ENCODE measurements around the gene NKAIN2. TPM values are rescaled to one million over a fixed set of nuclear protein-coding genes. Genes with fewer than 3 reads are reported as not detected.
"Not testable (repeated sequence)": the region's sequence is repeated elsewhere in the genome, so short reads cannot be mapped to it uniquely, and the experiment has no call there.

Gene NKAIN2
- total and polyA plus RNA-seq, 4 donors: 16.3 to 67.0 (median 49.9) TPM

DNA sequence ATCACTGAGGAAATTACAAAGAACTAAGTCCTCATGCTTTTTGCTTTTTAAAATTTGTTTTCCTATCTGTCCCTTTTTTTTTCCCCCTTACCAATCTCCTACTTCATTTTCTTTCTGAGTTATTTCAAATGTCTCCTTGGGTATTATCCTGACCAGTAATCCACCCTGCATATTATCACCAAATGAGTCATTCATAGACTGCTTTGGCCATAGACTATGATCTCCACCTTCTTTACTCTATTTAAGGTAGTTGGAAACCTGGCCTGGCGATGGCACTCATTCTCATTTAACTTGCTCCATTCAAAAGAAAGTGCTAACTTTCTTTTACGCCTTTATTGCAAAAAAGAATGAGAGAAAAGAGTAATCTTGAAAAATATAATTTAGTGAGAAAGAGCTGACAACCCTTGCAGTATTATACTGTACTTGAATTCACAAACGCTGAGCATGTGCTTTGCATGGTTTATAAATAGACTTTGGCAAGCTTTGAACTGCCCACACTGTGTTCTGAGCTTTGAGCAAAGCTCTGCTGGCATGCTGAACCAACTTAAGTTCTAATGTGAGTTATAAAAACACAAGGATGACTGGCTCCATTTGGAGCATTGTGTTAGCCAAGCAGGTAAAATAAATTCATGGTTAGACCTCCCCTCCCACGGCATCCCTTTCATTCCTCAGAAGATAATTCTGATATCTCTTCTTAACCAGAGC lies 198.9 kb downstream of the NKAIN2 start:
- H3K27me3 ChIP-seq (ENCODE audit: control insufficient read depth, insufficient read depth, low read length): no peaks in the 10 kb centered on the region
- no peaks in the 10 kb centered on the region for H3K36me3 ChIP-seq (ENCODE audit: control insufficient read depth, insufficient read depth, low read length)
- 43% methylated on average over 1 of the region's 4 CpGs for WGBS (ENCODE audit: insufficient coverage)
- no peak overlapping the region for H3K27ac ChIP-seq (ENCODE audit: low read depth, low read length)
- H3K9me3 ChIP-seq (ENCODE audit: control insufficient read depth, insufficient read depth, low read length): no peaks in the 10 kb centered on the region
- H3K4me3 ChIP-seq (ENCODE audit: low read depth, low read length): no peak overlapping the region
- peak in 1 of 6 donors; percentile 79 for DNase-seq (ENCODE audit: low read depth in 4 of 6, low spot score in 6 of 6)
- no peaks in the 10 kb centered on the region for H3K4me1 ChIP-seq (ENCODE audit: control insufficient read depth, insufficient read depth, low read length)

DNA sequence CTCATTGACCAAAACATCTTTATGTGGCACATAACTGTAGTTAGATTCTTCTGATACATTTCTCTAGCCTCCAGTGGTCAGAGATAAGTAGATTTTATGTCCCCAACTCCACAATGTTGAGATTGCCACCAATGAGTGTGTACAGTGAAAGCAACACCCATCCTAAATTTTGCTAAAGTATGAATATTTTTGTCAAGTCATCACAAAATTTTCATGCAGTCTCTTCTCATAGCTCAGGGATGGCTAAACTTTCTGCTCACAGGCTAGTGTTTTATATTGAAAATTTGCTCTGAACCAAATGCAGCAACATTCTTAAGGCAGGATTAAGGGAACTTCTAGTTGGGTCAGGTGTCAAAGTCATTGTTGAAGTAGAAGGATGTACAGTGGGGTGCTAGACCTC lies 203.6 kb downstream of the NKAIN2 start:
- Histone ChIP-seq H3K27me3 (ENCODE audit: control insufficient read depth, insufficient read depth, low read length) (no peaks in the 10 kb centered on the region), H3K4me1 (ENCODE audit: control insufficient read depth, insufficient read depth, low read length) (no peaks in the 10 kb centered on the region), H3K27ac (ENCODE audit: low read depth, low read length) (no peak overlapping the region), H3K4me3 (ENCODE audit: low read depth, low read length) (no peak overlapping the region), H3K9me3 (ENCODE audit: control insufficient read depth, insufficient read depth, low read length) (no peaks in the 10 kb centered on the region), H3K36me3 (ENCODE audit: control insufficient read depth, insufficient read depth, low read length) (no peaks in the 10 kb centered on the region)
- DNase-seq (ENCODE audit: low read depth in 4 of 6, low spot score in 6 of 6): no peak

DNA sequence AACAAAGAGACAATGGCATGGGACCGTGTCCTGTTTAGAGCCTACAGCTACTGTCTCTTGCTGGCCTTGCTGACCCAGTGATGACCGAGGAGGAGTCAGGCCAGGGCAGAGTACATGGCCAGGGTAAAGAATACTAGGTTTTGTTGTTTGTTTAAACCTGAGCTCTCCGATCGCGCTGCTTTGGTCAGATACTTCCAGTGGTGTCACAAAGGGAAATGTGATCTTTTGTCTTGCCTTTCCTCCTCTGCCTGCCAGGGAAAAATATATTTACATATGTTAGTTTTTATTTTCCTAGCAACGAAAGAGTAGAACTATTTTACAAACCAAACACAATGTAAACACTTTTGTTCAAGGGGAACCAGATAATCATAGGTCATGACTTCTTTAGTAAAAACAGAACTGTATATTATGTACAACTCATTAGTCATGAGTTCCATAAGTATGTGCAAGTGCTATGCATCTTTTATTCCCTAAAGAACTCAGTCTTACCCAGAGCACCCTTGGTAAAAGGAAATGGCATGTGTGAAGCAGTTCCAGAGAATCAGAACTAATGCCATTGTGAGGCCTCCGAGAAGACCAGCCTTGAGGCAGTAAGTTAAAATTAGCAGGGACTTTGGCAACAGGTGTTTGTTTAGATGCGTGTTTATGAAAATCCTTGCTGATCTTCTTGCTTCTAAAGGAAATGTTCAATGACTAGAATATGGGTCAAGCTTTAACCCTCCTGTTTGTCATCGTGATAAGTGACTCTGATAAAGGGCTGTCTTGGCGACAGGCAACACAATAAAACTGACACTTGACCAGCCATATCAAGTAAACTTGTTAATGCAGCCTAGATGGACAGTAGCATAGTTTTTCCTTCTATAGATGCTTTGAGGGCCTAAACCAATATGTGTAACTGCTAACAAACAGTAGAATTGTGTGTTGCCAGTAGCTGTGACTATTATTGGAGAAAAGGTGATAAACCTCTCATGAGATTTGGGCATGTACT lies 204.6 kb downstream of the NKAIN2 start:
- no peak for DNase-seq (ENCODE audit: low read depth in 4 of 6, low spot score in 6 of 6)
- Histone ChIP-seq H3K4me1 (ENCODE audit: control insufficient read depth, insufficient read depth, low read length) (no peaks in the 10 kb centered on the region), H3K36me3 (ENCODE audit: control insufficient read depth, insufficient read depth, low read length) (no peaks in the 10 kb centered on the region), H3K27me3 (ENCODE audit: control insufficient read depth, insufficient read depth, low read length) (no peaks in the 10 kb centered on the region), H3K4me3 (ENCODE audit: low read depth, low read length) (no peak overlapping the region), H3K27ac (ENCODE audit: low read depth, low read length) (no peak overlapping the region), H3K9me3 (ENCODE audit: control insufficient read depth, insufficient read depth, low read length) (no peaks in the 10 kb centered on the region)
- 55% methylated on average over 4 of the region's 10 CpGs for WGBS (ENCODE audit: insufficient coverage)

DNA sequence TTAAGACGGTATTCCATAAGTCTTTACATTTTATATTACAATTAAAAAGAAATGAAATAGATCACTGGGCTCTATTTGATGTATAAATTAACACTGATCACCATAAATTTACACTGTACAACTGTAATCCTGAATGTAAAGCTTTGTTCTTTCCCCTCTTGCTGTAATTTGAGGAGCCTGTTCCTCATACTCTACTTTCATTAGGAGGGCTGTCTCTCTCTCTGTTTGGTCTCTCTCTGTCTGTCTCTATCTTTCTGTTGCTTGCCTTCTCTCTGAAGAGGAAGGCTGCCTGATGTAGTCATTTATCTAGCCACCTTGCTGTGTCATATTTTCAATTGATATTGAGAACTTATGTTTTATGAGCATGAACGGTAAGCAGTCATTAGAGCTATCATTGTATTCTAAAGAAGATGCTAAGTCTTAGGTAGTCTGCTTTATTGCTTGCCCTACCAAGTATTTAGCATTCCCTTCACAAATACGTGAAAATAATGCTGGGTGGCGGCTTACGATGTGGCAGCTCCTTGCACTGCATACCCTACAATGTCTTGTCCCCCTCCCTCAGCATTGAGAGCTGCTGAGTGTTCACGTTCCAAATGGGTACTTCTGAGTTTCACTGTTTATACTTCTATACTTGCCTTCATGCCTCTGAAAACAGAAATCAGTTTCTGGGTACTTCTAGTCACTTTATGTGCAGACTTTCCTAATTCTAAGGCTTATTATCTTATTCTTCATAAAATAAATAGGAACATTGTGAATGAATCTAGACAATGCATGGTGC lies 205.5 kb downstream of the NKAIN2 start:
- WGBS (ENCODE audit: insufficient coverage): 76% methylated on average over 3 of the region's 6 CpGs
- no peaks in the 10 kb centered on the region for H3K36me3 ChIP-seq (ENCODE audit: control insufficient read depth, insufficient read depth, low read length)
- H3K4me1 ChIP-seq (ENCODE audit: control insufficient read depth, insufficient read depth, low read length): no peaks in the 10 kb centered on the region
- no peak overlapping the region for H3K27ac ChIP-seq (ENCODE audit: low read depth, low read length)
- no peaks in the 10 kb centered on the region for H3K9me3 ChIP-seq (ENCODE audit: control insufficient read depth, insufficient read depth, low read length)
- H3K4me3 ChIP-seq (ENCODE audit: low read depth, low read length): no peak overlapping the region
- H3K27me3 ChIP-seq (ENCODE audit: control insufficient read depth, insufficient read depth, low read length): no peaks in the 10 kb centered on the region
- no peak for DNase-seq (ENCODE audit: low read depth in 4 of 6, low spot score in 6 of 6)

DNA sequence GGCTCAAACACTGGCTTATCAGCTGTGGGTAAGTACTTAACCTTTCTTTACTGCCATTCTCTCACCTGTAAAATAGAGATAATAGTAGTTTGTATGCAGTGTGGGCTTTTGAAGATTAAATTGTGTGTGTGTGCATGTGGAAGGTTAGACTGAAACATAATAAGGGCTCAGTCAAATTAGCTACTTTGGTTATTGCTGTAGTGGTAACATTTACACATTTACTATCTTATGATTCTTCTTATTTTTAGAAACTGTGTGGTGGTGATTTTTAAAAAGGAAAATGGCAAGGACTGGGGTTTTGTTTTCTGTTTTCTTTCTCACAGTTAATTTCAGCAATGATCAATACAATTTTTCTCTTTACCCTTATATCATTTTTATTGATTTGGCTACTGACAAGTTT lies 206.9 kb downstream of the NKAIN2 start:
- Histone ChIP-seq H3K4me1 (ENCODE audit: control insufficient read depth, insufficient read depth, low read length) (no peaks in the 10 kb centered on the region), H3K27me3 (ENCODE audit: control insufficient read depth, insufficient read depth, low read length) (no peaks in the 10 kb centered on the region), H3K9me3 (ENCODE audit: control insufficient read depth, insufficient read depth, low read length) (no peaks in the 10 kb centered on the region), H3K27ac (ENCODE audit: low read depth, low read length) (no peak overlapping the region), H3K4me3 (ENCODE audit: low read depth, low read length) (no peak overlapping the region), H3K36me3 (ENCODE audit: control insufficient read depth, insufficient read depth, low read length) (no peaks in the 10 kb centered on the region)
- no peak for DNase-seq (ENCODE audit: low read depth in 4 of 6, low spot score in 6 of 6)

DNA sequence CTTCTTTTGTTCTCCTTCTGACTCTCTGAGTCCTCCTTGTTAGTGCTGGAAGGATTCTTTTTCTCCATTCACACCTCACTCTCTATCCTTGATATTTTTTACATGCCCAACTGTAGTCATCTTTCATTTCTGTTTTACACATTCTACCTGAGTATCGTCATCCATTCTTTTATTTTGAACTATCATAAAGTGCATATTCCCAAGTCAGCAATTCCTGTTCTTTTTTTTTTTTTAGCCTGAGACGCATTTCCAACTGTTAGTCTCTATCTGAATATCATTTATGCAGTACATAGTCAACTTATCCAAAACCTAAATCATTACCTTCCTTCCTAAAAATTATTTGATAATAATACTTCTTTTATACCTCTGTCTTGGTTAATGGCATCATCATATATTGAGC lies 207.5 kb downstream of the NKAIN2 start:
- no peak overlapping the region for H3K4me3 ChIP-seq (ENCODE audit: low read depth, low read length)
- H3K4me1 ChIP-seq (ENCODE audit: control insufficient read depth, insufficient read depth, low read length): no peaks in the 10 kb centered on the region
- H3K27ac ChIP-seq (ENCODE audit: low read depth, low read length): no peak overlapping the region
- H3K36me3 ChIP-seq (ENCODE audit: control insufficient read depth, insufficient read depth, low read length): no peaks in the 10 kb centered on the region
- no peaks in the 10 kb centered on the region for H3K9me3 ChIP-seq (ENCODE audit: control insufficient read depth, insufficient read depth, low read length)
- WGBS (ENCODE audit: insufficient coverage): 100% methylated on average over 1 of the region's 2 CpGs
- no peak for DNase-seq (ENCODE audit: low read depth in 4 of 6, low spot score in 6 of 6)
- H3K27me3 ChIP-seq (ENCODE audit: control insufficient read depth, insufficient read depth, low read length): no peaks in the 10 kb centered on the region

DNA sequence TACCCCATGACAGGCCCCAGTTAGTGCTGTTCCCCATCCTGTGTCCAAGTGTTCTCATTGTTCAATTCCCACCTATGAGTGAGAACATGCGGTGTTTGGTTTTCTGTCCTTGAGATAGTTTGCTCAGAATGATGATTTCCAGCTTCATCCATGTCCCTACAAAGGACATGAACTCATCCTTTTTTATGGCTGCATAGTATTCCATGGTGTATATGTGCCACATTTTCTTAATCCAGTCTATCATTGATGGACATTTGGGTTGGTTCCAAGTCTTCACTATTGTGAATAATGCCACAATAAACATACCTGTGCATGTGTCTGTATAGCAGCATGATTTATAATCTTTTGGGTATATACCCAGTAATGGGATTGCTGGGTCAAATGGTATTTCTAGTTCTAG lies 218.4 kb downstream of the NKAIN2 start:
- not testable (repeated sequence) for H3K4me1 ChIP-seq (ENCODE audit: control insufficient read depth, insufficient read depth, low read length); DNase-seq (ENCODE audit: low read depth in 4 of 6, low spot score in 6 of 6); H3K27ac ChIP-seq (ENCODE audit: low read depth, low read length); H3K4me3 ChIP-seq (ENCODE audit: low read depth, low read length); H3K36me3 ChIP-seq (ENCODE audit: control insufficient read depth, insufficient read depth, low read length); H3K27me3 ChIP-seq (ENCODE audit: control insufficient read depth, insufficient read depth, low read length); H3K9me3 ChIP-seq (ENCODE audit: control insufficient read depth, insufficient read depth, low read length)
- no CpG with 5 or more reads among the region's 1 CpG for WGBS (ENCODE audit: insufficient coverage)

DNA sequence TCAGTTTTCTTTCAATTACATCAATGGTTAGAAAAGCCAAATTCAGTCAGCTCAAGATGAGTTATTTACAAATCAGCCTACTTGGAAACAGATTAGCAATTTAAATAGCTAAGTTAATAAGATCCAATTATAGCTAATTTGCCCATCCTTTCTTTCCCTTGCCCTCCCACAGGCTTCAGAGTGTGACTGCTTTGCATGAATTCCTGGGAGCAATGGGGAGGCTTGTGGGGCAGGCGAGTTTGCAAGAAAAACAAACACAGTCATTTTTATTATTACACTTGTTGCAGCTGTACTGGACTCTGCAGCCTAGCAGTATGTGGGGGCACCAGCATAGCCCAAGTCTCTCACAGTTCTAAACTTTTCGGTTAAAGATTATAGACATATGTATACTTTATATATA lies 219.0 kb downstream of the NKAIN2 start:
- peak in 1 of 6 donors; percentile 16 for DNase-seq (ENCODE audit: low read depth in 4 of 6, low spot score in 6 of 6)
- H3K9me3 ChIP-seq (ENCODE audit: control insufficient read depth, insufficient read depth, low read length): no peaks in the 10 kb centered on the region
- no peak overlapping the region for H3K4me3 ChIP-seq (ENCODE audit: low read depth, low read length)
- H3K36me3 ChIP-seq (ENCODE audit: control insufficient read depth, insufficient read depth, low read length): no peaks in the 10 kb centered on the region
- no peaks in the 10 kb centered on the region for H3K4me1 ChIP-seq (ENCODE audit: control insufficient read depth, insufficient read depth, low read length)
- WGBS (ENCODE audit: insufficient coverage): no CpG with 5 or more reads among the region's 2 CpGs
- H3K27me3 ChIP-seq (ENCODE audit: control insufficient read depth, insufficient read depth, low read length): no peaks in the 10 kb centered on the region
- no peak overlapping the region for H3K27ac ChIP-seq (ENCODE audit: low read depth, low read length)

DNA sequence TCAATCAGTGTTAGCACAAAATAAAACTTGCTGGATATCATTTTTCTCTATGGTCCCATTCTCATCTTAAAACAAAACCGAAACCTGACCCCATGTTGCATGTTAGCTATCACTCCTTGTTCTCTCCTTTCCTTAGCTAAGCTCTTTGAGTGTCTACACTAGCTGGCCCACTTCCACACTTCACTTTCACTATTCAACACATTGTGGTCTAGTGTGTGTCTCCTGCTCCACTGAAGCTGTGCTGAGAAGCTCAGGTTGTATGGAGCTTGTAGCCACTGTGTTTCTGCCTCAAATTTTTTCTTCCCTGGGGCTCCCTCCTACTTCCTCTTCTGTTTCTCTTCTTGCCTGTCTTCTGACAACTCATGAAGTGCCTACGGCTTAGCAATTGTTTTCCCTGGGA lies 223.0 kb downstream of the NKAIN2 start:
- no peaks in the 10 kb centered on the region for H3K27me3 ChIP-seq (ENCODE audit: control insufficient read depth, insufficient read depth, low read length)
- H3K4me1 ChIP-seq (ENCODE audit: control insufficient read depth, insufficient read depth, low read length): no peaks in the 10 kb centered on the region
- no peaks in the 10 kb centered on the region for H3K36me3 ChIP-seq (ENCODE audit: control insufficient read depth, insufficient read depth, low read length)
- H3K27ac ChIP-seq (ENCODE audit: low read depth, low read length): no peak overlapping the region
- H3K4me3 ChIP-seq (ENCODE audit: low read depth, low read length): no peak overlapping the region
- no peaks in the 10 kb centered on the region for H3K9me3 ChIP-seq (ENCODE audit: control insufficient read depth, insufficient read depth, low read length)
- DNase-seq (ENCODE audit: low read depth in 4 of 6, low spot score in 6 of 6): no peak
- WGBS (ENCODE audit: insufficient coverage): 56% methylated on average over 2 of the region's 2 CpGs

Data from spinal cord (tissue), 10 donors.